ENCODE measurements around the gene MICAL2. TPM values are rescaled to one million over a fixed set of nuclear protein-coding genes. Genes with fewer than 3 reads are reported as not detected.

Gene MICAL2
- total RNA-seq, 4 donors from 2014 or later = 195 to 499 (median 259) TPM

DNA sequence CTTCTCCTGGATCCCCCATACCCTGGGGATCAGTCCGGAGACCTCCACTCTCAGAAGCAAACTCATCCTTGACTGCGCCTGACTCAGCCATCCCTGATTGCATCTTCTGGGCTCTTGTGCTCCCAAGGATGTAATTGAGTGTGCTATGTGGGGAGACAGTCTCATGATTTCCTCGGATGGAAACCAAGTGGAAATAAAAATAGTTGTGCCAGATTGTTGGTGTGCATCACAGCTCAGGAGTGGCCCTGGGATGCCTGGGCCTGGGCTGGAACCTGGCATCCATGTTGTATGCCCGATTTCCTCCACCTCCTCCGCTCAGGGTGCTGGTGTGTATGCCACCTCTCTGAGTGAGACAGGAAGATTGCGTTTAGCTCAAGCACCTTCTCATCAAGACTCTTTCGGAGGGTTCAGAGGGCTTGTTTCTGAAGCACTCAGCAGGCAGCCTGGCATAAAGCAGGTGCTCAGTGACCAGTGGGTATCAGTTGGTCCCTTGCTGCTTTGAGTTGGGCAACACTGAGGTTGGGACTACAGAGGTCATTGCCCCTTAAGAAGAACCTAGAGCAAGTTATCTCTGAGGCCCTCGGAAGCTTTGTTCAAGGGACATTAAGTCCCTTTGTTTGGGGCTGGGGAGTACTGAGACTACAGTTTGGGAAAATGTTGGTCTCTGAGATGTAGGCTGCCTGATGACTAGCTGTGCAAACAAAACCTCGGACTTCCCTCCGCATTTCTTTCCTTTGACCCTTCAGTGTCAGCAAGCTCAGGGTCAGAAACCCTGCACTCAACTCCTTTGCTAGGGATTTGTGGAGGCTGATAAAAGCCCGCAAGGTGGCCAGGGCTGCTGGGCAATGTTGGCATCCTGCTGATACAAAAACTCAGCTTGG, 24.8 kb upstream of the MICAL2 start:
- Histone ChIP-seq H3K36me3 (no peaks in the 10 kb centered on the region), H3K27me3 (no peaks in the 10 kb centered on the region), H3K4me1 (peaks cover 51 to 60% (median 57%) of the 10 kb centered on the region in 4 donors), H3K9me3 (no peaks in the 10 kb centered on the region), H3K27ac (replicated peaks in 1 of 4) (peak overlapping the region; percentile 89 to 91 (median 90)), H3K4me3 (peak overlapping the region in 1 of 4 donors; percentile 24)
- no peak for DNase-seq (ENCODE audit: extremely low spot score)
- intact Hi-C loops (cut with DNase I) = no loop called here
- 72% methylated on average over 11 of the region's 11 CpGs for WGBS
- TF ChIP-seq POLR2A (IDR thresholded peaks at IDR 0.05; ENCODE audit: low read depth) (no peak), EP300 (IDR thresholded peaks at IDR 0.05) (no peak), POLR2AphosphoS5 (IDR thresholded peaks at IDR 0.05) (no peak)
- TF ChIP-seq, protein P1, sequence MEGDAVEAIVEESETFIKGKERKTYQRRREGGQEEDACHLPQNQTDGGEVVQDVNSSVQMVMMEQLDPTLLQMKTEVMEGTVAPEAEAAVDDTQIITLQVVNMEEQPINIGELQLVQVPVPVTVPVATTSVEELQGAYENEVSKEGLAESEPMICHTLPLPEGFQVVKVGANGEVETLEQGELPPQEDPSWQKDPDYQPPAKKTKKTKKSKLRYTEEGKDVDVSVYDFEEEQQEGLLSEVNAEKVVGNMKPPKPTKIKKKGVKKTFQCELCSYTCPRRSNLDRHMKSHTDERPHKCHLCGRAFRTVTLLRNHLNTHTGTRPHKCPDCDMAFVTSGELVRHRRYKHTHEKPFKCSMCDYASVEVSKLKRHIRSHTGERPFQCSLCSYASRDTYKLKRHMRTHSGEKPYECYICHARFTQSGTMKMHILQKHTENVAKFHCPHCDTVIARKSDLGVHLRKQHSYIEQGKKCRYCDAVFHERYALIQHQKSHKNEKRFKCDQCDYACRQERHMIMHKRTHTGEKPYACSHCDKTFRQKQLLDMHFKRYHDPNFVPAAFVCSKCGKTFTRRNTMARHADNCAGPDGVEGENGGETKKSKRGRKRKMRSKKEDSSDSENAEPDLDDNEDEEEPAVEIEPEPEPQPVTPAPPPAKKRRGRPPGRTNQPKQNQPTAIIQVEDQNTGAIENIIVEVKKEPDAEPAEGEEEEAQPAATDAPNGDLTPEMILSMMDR (IDR thresholded peaks at IDR 0.05) = no peak

DNA sequence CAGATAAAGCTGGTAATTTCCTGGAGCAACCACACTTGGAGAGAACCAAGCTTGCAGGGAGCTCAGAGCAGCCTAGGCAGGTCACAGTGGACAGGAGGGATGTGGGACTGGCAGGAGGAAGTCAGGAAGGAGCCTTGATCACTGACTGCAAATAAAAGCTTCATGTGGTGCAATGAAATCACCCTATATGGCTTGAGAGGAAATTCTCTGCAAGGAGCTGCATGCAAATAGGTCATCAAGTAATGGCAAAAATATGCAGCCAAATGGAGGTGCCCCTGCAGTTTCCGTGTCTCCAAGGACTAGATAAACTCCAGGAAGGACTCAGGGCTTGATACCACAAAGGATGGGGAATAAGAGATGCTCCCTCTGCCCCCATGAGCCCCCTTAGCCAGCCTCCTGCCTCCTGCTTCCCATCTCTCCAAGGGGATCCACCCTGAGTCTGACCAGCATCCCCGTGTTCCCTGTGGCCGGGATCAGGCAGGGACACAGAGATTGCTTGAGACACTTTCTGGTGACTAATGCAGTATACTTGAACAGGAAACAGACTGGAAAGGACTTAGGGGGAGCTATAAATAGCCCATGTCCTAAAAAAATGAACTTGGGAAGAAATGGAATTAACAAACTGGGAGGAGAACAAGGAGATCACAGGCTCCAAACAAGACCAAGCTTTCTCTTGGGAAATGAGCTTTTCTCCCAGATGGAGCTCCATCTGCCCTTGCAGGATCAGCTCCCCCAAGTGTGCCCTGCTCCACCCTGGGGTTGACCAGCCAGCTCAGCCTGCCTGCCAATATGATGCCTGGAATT, 23.9 kb upstream of the MICAL2 start:
- intact Hi-C loops (cut with DNase I) = no loop called here
- H3K4me1 ChIP-seq = peaks cover 57 to 68% (median 60%) of the 10 kb centered on the region in 4 donors
- H3K27ac ChIP-seq (replicated peaks in 1 of 4) = peak overlapping the region; percentile 89 to 91 (median 90)
- peak; percentile 65 for TF ChIP-seq EP300 (IDR thresholded peaks at IDR 0.05)
- no peak for TF ChIP-seq POLR2A (IDR thresholded peaks at IDR 0.05; ENCODE audit: low read depth)
- TF ChIP-seq POLR2AphosphoS5 (IDR thresholded peaks at IDR 0.05) = peak; percentile 84 to 87
- TF ChIP-seq, protein P1 (IDR thresholded peaks at IDR 0.05) = peak in 1 of 3 experiments; percentile 18
- H3K36me3 ChIP-seq = no peaks in the 10 kb centered on the region
- no peak for DNase-seq (ENCODE audit: extremely low spot score)
- no peaks in the 10 kb centered on the region for H3K9me3 ChIP-seq
- peak overlapping the region in 2 of 4 donors; percentile 23 to 24 for H3K4me3 ChIP-seq
- no peaks in the 10 kb centered on the region for H3K27me3 ChIP-seq
- 7% methylated on average over 3 of the region's 3 CpGs for WGBS

DNA sequence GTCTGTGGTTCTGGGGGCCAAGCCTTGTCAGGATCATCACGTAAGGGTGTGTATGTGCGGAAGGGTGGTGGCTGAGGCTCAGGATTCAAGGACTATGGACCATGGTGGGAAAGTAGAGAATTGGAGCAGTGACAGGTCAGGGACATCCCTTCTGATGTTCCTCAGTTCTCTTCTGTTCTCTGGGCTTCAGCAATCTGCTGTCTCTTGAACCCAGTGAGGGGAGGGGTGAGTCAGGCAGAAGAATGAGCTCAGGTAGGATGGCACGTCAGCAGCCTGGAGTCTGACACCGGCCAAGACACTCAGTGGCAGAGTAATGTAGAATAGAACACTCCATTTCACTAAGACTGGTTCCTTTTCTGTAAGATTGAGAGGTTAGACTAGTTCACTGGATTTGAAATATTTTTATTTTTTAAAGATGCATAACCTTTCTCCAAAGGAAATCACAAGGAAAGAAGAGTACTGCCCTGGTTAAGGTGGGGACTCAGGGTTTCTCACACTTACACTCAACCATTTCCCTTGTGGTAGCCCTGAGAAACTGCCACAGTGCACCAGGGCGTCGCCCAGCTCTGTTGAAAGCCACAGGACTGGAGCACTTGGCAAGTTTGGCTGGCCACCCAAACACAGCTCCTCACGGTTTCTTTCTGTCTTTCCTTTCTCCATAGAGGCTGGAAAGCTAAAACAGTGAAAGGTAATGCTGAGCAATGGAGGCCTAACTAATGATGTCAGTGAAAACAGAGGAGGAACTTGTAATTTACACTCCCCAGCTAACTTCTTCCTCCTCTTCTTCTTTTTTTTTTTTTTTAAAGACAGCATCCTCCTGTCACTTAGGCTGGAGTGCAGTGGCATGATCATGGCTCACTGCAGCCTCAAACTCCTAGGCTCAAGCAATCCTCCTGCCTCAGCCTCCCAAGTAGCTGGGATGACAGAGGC, 23.1 kb upstream of the MICAL2 start:
- Histone ChIP-seq H3K27ac (replicated peaks in 1 of 4) (peak overlapping the region; percentile 89 to 91 (median 90)), H3K27me3 (no peaks in the 10 kb centered on the region), H3K4me3 (peak overlapping the region in 2 of 4 donors; percentile 23 to 24), H3K36me3 (no peaks in the 10 kb centered on the region), H3K4me1 (peaks cover 62 to 74% (median 65%) of the 10 kb centered on the region in 4 donors), H3K9me3 (no peaks in the 10 kb centered on the region)
- TF ChIP-seq POLR2A (IDR thresholded peaks at IDR 0.05; ENCODE audit: low read depth) = no peak
- TF ChIP-seq, protein P1 (IDR thresholded peaks at IDR 0.05) = peak in 1 of 3 experiments; percentile 40
- 64% methylated on average over 7 of the region's 7 CpGs for WGBS
- intact Hi-C loops (cut with DNase I) = no loop called here
- no peak for DNase-seq (ENCODE audit: extremely low spot score)

DNA sequence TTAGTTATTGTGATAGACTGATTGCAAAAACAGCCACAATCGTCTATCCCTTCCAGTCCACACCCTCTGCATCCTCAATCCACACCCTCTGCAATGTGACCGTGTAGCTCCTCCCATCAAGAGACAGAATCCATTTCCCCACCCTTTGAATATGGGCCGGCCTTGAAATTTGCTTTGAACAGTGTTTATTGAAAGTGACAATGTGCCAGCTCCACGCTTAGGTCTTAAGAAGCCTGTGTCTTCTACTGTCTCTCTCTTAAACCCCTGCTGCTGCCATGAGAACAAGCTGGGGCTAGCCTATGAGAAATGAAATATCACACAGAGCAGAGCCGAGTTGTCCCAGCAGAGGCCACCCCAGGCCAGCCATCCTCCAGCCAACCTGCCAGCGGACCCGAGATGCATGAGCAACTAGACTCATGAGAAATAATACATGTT, 22.3 kb upstream of the MICAL2 start:
- Histone ChIP-seq H3K4me3 (no peak overlapping the region), H3K36me3 (no peaks in the 10 kb centered on the region), H3K27me3 (no peaks in the 10 kb centered on the region), H3K27ac (replicated peaks in 1 of 4) (peak overlapping the region; percentile 89 to 91 (median 90)), H3K4me1 (peaks cover 68 to 80% (median 70%) of the 10 kb centered on the region in 4 donors), H3K9me3 (no peaks in the 10 kb centered on the region)
- TF ChIP-seq POLR2AphosphoS5 (IDR thresholded peaks at IDR 0.05) (peak; percentile 19 to 36), POLR2A (IDR thresholded peaks at IDR 0.05; ENCODE audit: low read depth) (no peak)
- TF ChIP-seq, protein P1 (IDR thresholded peaks at IDR 0.05) = peak; percentile 46 to 75 (median 49)
- DNase-seq (ENCODE audit: extremely low spot score) = no peak
- WGBS = 27% methylated on average over 7 of the region's 7 CpGs
- intact Hi-C loops (cut with DNase I) = no loop called here

All from esophagus muscularis mucosa (tissue), 4 donors.